BLaER1 (cell line): ENCODE results near the gene EMID1.
"Not testable (repeated sequence)": the region's sequence is repeated elsewhere in the genome, so short reads cannot be mapped to it uniquely, and the experiment has no call there.

Source experiments
- H3K27ac ChIP-seq: shearing (Covaris generic); formaldehyde crosslinking; 2 replicates; pipeline ENCODE4 v1.8.1; 2022
- H3K27me3 ChIP-seq: shearing (Covaris generic); formaldehyde crosslinking; 2 replicates; pipeline ENCODE4 v1.8.1; 2022
- H3K36me3 ChIP-seq: shearing (Covaris generic); formaldehyde crosslinking; 2 replicates; pipeline ENCODE4 v1.8.1; 2022
- H3K4me1 ChIP-seq: shearing (Covaris generic); formaldehyde crosslinking; 2 replicates; pipeline ENCODE4 v1.8.1; 2022
- H3K4me2 ChIP-seq: shearing (Covaris generic); formaldehyde crosslinking; 2 replicates; pipeline ENCODE4 v1.8.1; 2022
- H3K4me3 ChIP-seq: shearing (Covaris generic); formaldehyde crosslinking; 2 replicates; pipeline ENCODE4 v1.8.1; 2022
- H3K9ac ChIP-seq: shearing (Covaris generic); formaldehyde crosslinking; 2 replicates; pipeline ENCODE4 v1.8.1; 2022
- H3K9me3 ChIP-seq: shearing (Covaris generic); formaldehyde crosslinking; 2 replicates; pipeline ENCODE4 v1.8.1; 2022
- H4K20me1 ChIP-seq: shearing (Covaris generic); formaldehyde crosslinking; 2 replicates; pipeline ENCODE4 v1.8.1; 2022
- Cebpa-rat ChIP-seq: shearing (Covaris generic); IDR thresholded peaks from 2 replicates; pipeline ENCODE4 v1.8.1; 2022

The EMID1 gene

DNA sequence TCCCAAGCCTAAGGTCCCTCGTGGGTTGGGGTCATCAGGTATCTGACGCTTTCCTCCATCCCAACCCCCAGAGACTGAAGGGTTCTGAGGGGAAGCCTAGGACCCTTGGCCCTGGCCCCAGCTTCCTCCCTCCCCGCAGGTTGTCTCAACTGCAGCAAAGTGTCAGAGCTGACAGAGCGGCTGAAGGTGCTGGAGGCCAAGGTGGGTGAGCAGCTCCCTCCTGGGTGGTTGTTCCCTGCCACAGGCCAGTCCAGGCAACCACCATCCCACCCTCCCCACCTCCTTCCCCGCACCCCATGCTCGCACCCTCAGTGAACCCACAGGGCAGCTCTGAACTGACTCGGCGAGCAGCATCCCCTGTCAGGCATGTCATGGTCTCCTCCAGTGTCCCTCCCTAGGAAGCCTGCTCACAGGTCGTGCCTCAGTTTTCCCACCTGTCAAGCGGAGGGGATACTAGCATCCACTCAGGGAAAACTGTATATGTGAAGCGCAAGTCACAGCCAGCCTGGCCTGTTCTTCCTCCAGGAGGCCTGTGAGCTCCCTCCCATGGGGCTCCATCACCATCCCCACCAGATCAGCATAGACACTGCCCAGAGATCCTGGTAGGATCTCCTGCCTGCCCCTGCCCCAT, 20.8 kb downstream of the EMID1 start:
- no peak overlapping the region for H3K27ac ChIP-seq
- H3K9ac ChIP-seq: no peak overlapping the region
- no peak for TF ChIP-seq Cebpa-rat
- no peaks in the 10 kb centered on the region for H3K36me3 ChIP-seq
- no peaks in the 10 kb centered on the region for H4K20me1 ChIP-seq
- H3K27me3 ChIP-seq: no peaks in the 10 kb centered on the region
- H3K4me2 ChIP-seq: no peak overlapping the region
- H3K9me3 ChIP-seq: no peaks in the 10 kb centered on the region
- H3K4me3 ChIP-seq: no peak overlapping the region
- no peaks in the 10 kb centered on the region for H3K4me1 ChIP-seq

DNA sequence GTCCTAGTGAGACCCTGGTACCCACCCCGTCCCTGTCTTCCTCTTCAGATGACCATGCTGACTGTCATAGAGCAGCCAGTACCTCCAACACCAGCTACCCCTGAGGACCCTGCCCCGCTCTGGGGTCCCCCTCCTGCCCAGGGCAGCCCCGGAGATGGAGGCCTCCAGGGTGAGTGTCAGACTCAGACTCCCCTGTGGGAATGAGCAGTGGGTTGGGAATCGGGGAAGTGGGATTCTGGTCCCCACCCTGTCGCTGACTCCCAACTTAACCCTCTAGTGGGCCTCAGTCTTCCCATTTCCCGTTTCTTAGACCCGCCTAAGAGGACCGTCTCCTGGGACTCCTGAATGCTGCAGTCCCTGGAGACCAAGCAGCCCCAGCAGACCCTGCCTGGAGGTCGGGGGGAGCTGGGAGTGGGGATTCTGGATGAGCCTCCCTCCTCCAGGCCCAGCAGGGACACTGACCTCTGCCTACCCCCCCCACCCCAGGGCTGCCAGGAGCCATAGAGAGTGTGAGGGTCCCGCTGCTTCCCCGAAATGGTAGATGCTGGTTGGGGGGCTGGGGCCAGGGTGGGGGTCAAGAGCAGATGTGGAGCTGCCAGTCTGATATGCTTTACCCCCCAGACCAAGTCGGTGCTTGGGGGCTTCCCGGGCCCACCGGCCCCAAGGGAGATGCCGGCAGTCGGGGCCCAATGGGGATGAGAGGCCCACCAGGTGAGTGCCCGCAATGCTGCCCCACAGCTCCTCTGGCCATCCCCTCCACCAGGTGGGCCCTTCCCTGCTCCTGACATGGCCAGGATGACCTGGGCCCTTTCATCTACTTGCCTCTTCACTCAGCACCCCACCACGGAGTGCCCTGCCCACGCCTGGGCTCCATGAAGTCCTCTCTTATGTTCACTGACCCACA, 25.5 kb downstream of the EMID1 start:
- no peak overlapping the region for H3K4me3 ChIP-seq
- no peaks in the 10 kb centered on the region for H4K20me1 ChIP-seq
- no peak for TF ChIP-seq Cebpa-rat
- H3K4me2 ChIP-seq: no peak overlapping the region
- H3K27ac ChIP-seq: no peak overlapping the region
- H3K9ac ChIP-seq: no peak overlapping the region
- H3K27me3 ChIP-seq: no peaks in the 10 kb centered on the region
- no peaks in the 10 kb centered on the region for H3K36me3 ChIP-seq
- H3K4me1 ChIP-seq: no peaks in the 10 kb centered on the region
- peaks cover 11% of the 10 kb centered on the region for H3K9me3 ChIP-seq

- no peak overlapping the region for H3K27ac ChIP-seq
- peaks cover 11% of the 10 kb centered on the region for H3K9me3 ChIP-seq
- TF ChIP-seq Cebpa-rat: no peak
- no peaks in the 10 kb centered on the region for H3K4me1 ChIP-seq
- no peak overlapping the region for H3K4me3 ChIP-seq
- H4K20me1 ChIP-seq: no peaks in the 10 kb centered on the region
- H3K36me3 ChIP-seq: no peaks in the 10 kb centered on the region
- no peaks in the 10 kb centered on the region for H3K27me3 ChIP-seq
- no peak overlapping the region for H3K9ac ChIP-seq
- no peak overlapping the region for H3K4me2 ChIP-seq
Measured at GRCh38 chr22:29231971-29232959, 26.6 kb downstream of the EMID1 start.

- Histone ChIP-seq H3K4me1 (no peaks in the 10 kb centered on the region), H3K27ac (no peak overlapping the region), H3K36me3 (no peaks in the 10 kb centered on the region), H3K9ac (no peak overlapping the region), H4K20me1 (no peaks in the 10 kb centered on the region), H3K27me3 (no peaks in the 10 kb centered on the region), H3K4me2 (no peak overlapping the region), H3K9me3 (peaks cover 11% of the 10 kb centered on the region), H3K4me3 (no peak overlapping the region)
- TF ChIP-seq Cebpa-rat: no peak
Measured at GRCh38 chr22:29233277-29233877, 27.7 kb downstream of the EMID1 start.

- H3K9ac ChIP-seq, H3K4me3 ChIP-seq, H3K27ac ChIP-seq, H3K27me3 ChIP-seq, H3K4me2 ChIP-seq, H4K20me1 ChIP-seq, H3K36me3 ChIP-seq, H3K4me1 ChIP-seq: not testable (repeated sequence)
- peaks cover 45% of the 10 kb centered on the region for H3K9me3 ChIP-seq
Measured at GRCh38 chr22:29240481-29240880, 34.8 kb downstream of the EMID1 start.

DNA sequence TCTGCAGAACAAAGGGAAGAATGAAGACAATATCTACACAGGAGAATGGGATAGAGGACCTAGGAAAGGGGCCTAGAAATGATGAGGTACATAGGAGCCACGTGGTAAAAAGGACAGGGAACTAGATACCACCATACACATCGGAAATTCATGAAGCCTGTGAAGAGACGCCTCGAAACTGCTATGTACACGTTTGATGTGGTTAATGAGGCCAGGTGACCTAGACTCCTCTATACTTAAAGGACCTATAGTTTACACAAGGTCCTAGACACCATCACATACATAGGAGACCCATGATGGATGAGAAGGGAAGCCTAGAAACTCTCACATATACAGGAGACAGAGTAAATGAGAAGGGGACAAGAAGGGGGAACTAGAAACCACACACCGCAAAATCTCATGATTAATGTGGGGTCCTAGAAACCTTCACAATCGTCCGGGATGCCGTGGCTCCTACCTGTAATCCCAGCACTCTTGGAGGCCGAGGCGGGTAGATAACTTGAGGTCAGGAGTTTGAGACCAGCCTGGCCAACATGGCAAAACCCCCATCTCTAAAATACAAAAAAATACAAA, 38.3 kb downstream of the EMID1 start:
- Histone ChIP-seq H3K9me3 (peaks cover 45% of the 10 kb centered on the region), H3K9ac (no peak overlapping the region), H4K20me1 (peaks cover 6% of the 10 kb centered on the region; the same call in 1 of the 2 replicates), H3K36me3 (no peaks in the 10 kb centered on the region), H3K4me3 (no peak overlapping the region), H3K27me3 (no peaks in the 10 kb centered on the region), H3K27ac (no peak overlapping the region), H3K4me2 (no peak overlapping the region), H3K4me1 (no peaks in the 10 kb centered on the region)
- TF ChIP-seq Cebpa-rat: no peak

DNA sequence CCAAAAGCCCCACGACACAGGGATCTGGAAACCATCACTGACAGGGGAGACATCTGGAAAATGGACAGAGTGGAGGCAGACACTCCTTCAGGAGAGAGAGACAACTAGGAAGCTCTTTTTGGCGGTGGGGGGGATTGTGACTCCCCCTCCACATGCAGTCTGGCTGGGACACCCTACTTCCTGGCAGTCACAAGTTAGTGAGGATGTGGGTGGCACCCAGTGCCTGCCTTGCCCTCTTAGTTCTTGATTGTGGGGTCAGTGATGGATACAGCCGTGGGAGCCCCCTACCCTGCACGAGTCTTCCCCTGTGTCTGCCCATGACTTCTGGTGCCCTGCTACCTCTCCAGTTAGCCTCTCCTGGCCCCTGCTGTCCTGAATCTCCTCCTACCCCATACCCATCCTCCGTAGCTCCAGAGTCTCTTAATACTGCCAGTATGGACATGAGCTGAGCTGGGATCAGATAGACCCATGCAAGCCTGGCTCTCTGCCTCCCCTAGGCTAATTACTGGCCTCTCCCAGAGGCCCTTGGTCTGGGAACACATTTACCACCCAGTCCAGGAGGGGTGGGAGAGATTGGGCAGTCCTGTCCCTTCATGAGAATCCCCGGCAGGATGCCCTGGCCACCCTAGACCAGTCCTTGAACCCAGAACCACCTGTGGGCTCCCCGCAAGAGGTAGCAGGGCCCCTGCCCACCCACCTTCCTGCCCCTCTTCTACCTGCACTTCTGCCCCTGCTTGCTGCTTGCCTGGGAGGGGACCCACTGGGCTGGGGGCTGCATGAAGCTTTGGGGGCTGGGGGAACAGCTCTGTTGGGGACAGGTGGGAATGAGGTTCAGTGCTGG, 39.3 kb downstream of the EMID1 start:
- no peak overlapping the region for H3K9ac ChIP-seq
- peaks cover 6% of the 10 kb centered on the region; the same call in 1 of the 2 replicates for H4K20me1 ChIP-seq

DNA sequence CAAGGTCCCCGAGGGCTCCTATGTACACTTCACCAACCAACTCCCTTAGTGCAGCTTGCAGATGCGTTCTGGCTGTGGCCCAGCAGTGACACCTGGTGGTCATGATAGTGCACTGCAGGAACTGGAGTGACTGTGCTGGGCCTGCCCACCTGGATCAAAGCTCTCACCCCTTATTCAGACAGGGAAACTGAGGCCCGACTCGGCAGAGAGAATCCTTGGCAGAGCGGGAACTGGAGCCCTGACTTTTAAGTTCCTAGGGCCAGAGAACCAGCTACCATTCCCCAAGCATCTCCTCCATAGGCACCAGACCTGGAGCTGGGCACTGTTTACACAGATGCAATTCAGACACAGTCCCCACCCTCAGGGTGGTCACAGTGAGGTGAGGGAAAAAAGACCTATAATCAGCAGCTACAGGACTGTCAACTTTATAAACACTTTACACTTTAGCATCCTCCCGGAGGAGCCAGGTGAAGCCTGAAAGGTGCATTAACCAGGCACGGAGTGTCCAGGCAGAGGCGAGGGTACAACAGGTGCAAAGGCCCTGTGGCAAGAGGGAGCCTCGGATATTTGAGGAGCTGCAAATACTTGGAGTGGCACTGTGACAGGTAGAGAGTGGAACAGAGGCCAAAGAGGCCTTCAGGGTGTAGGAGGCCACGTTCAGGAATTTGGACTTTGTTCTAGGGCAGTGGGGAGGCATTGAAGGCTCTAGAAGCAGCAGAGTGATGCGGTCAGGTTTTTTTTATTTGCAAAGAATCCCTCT, 40.1 kb downstream of the EMID1 start:
- no peak for TF ChIP-seq Cebpa-rat
- Histone ChIP-seq H3K4me2 (no peak overlapping the region), H3K9me3 (peaks cover 29% of the 10 kb centered on the region), H3K4me1 (no peaks in the 10 kb centered on the region), H4K20me1 (peaks cover 6% of the 10 kb centered on the region; the same call in 1 of the 2 replicates), H3K27ac (no peak overlapping the region), H3K27me3 (no peaks in the 10 kb centered on the region), H3K36me3 (no peaks in the 10 kb centered on the region), H3K9ac (no peak overlapping the region), H3K4me3 (no peak overlapping the region)

More for the DNA sequence above, 39.3 kb downstream of the EMID1 start:
- peaks cover 37% of the 10 kb centered on the region for H3K9me3 ChIP-seq
- TF ChIP-seq Cebpa-rat: no peak
- H3K27me3 ChIP-seq: no peaks in the 10 kb centered on the region
- no peak overlapping the region for H3K27ac ChIP-seq
- no peaks in the 10 kb centered on the region for H3K36me3 ChIP-seq
- no peak overlapping the region for H3K4me2 ChIP-seq
- H3K4me3 ChIP-seq: no peak overlapping the region
- no peaks in the 10 kb centered on the region for H3K4me1 ChIP-seq

- not testable (repeated sequence) for H3K9ac ChIP-seq, H4K20me1 ChIP-seq, H3K9me3 ChIP-seq, H3K4me2 ChIP-seq, H3K4me3 ChIP-seq, H3K4me1 ChIP-seq, H3K36me3 ChIP-seq, H3K27ac ChIP-seq, H3K27me3 ChIP-seq
Measured at GRCh38 chr22:29247891-29248290, 42.2 kb downstream of the EMID1 start.
